ENCODE data around the gene ENTHD1.

ENTHD1 gene

DNA sequence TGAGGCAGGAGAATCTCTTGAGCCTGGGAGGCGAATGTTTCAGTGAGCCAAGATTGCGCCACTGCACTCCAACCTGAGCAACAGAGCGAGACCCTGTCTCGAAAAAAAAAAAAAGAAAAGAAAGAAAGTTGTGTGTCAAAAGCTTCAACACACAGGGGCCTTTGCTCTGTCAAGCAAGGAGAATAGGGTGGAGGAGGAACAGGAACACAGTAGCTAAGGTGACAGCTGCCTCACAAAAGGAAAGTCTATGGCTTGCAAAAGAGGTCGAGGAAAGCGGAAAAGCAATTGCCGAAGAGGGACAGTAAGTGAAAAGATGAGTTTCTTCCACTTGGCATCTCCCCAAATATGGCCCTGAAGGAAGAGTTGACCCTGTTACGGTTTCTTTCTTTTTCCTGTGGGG lies 40.2 kb upstream of the ENTHD1 start:
- Histone ChIP-seq H3K36me3 (ENCODE audit: control insufficient read depth, low read depth, low read length) (no peaks in the 10 kb centered on the region), H3K27ac (ENCODE audit: low read length) (no peak overlapping the region), H3K9me3 (ENCODE audit: control insufficient read depth, low read depth, low read length) (no peaks in the 10 kb centered on the region), H3K27me3 (ENCODE audit: control insufficient read depth, insufficient read depth, low read length) (no peaks in the 10 kb centered on the region), H3K9ac (ENCODE audit: low read length) (no peak overlapping the region), H3K4me1 (ENCODE audit: control insufficient read depth, low read depth, low read length) (peaks cover 24% of the 10 kb centered on the region), H3K4me3 (ENCODE audit: low read length) (no peak overlapping the region)

DNA sequence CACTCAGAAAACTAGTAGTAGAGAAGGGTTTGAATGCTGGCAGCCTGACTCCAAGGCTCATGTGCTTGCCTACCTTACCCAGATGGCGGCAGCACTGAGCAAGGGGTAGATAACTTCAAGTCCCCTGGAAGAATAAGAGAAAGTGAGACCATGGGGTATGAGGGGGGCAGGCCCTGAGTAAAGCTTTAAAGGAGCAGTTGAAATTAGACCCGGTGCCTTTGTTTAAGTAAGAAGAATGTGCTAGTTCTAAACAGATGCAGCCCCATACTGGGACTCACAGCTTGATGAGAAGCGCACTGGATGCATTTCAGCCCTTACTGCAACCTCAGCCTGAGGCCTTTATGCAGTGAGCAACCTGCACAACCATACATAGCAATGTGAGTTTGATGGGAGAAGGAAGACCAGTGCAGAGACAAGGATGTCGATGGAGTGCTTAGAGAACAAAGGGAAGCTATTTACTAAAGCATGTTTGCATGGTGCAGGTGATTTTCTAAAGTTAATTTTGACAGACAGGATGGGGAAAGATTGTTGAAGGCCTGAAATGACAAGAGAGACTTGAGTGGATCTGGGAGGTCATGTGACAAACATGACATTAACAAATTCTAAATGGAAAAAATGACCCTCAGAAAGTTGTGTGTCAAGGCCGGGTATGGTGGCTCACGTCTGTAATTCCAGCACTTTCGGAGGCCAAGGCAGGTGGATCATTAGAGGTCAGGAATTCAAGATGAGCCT lies 39.5 kb upstream of the ENTHD1 start:
- Histone ChIP-seq H3K9ac (ENCODE audit: low read length) (no peak overlapping the region), H3K27me3 (ENCODE audit: control insufficient read depth, insufficient read depth, low read length) (no peaks in the 10 kb centered on the region), H3K36me3 (ENCODE audit: control insufficient read depth, low read depth, low read length) (no peaks in the 10 kb centered on the region), H3K4me1 (ENCODE audit: control insufficient read depth, low read depth, low read length) (peaks cover 24% of the 10 kb centered on the region), H3K9me3 (ENCODE audit: control insufficient read depth, low read depth, low read length) (no peaks in the 10 kb centered on the region), H3K27ac (ENCODE audit: low read length) (no peak overlapping the region), H3K4me3 (ENCODE audit: low read length) (no peak overlapping the region)

DNA sequence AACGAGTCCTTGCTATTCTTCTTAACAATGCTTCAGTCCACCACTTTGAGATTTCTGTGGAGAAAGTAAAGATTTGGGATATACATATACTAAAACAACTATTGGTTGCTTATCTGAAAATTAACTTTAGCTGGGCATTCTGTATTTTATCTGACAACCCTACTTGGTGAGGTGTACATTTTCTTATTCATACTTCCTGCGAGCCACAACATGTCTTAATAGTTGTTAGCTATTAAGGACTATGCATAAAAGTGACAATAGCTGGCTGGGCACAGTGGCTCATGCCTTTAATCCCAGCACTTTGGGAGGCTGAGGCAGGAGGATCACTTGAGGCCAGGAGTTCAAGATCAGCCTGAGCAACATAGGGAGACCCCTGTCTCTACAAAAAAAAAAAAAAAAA lies 38.6 kb upstream of the ENTHD1 start:
- no peak overlapping the region for H3K27ac ChIP-seq (ENCODE audit: low read length)
- H3K4me3 ChIP-seq (ENCODE audit: low read length), result no peak overlapping the region
- peaks cover 31% of the 10 kb centered on the region for H3K4me1 ChIP-seq (ENCODE audit: control insufficient read depth, low read depth, low read length)
- H3K36me3 ChIP-seq (ENCODE audit: control insufficient read depth, low read depth, low read length), result no peaks in the 10 kb centered on the region
- no peaks in the 10 kb centered on the region for H3K9me3 ChIP-seq (ENCODE audit: control insufficient read depth, low read depth, low read length)
- no peak overlapping the region for H3K9ac ChIP-seq (ENCODE audit: low read length)
- H3K27me3 ChIP-seq (ENCODE audit: control insufficient read depth, insufficient read depth, low read length), result no peaks in the 10 kb centered on the region

DNA sequence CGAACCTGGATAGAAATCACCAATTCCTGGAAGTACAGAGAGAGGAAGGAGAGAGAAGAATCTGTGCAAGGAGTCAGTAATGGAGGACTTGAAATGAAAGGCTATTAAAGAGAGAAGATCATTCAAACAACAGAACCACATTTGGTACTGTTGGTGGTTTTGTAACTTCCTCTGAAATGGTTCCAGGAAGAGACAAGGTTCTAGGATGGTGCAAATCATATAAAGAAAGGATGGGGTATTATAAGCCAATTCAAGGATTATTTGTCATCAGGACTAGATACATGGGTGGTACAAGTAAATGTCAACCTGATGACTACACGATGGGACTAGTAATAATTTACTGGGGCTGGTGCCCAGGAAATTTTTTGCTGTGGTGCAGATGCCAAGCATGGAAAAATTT lies 37.7 kb upstream of the ENTHD1 start:
- Histone ChIP-seq H3K4me3 (ENCODE audit: low read length) (no peak overlapping the region), H3K27me3 (ENCODE audit: control insufficient read depth, insufficient read depth, low read length) (no peaks in the 10 kb centered on the region), H3K27ac (ENCODE audit: low read length) (no peak overlapping the region), H3K9me3 (ENCODE audit: control insufficient read depth, low read depth, low read length) (no peaks in the 10 kb centered on the region), H3K4me1 (ENCODE audit: control insufficient read depth, low read depth, low read length) (peaks cover 31% of the 10 kb centered on the region), H3K9ac (ENCODE audit: low read length) (no peak overlapping the region), H3K36me3 (ENCODE audit: control insufficient read depth, low read depth, low read length) (no peaks in the 10 kb centered on the region)

DNA sequence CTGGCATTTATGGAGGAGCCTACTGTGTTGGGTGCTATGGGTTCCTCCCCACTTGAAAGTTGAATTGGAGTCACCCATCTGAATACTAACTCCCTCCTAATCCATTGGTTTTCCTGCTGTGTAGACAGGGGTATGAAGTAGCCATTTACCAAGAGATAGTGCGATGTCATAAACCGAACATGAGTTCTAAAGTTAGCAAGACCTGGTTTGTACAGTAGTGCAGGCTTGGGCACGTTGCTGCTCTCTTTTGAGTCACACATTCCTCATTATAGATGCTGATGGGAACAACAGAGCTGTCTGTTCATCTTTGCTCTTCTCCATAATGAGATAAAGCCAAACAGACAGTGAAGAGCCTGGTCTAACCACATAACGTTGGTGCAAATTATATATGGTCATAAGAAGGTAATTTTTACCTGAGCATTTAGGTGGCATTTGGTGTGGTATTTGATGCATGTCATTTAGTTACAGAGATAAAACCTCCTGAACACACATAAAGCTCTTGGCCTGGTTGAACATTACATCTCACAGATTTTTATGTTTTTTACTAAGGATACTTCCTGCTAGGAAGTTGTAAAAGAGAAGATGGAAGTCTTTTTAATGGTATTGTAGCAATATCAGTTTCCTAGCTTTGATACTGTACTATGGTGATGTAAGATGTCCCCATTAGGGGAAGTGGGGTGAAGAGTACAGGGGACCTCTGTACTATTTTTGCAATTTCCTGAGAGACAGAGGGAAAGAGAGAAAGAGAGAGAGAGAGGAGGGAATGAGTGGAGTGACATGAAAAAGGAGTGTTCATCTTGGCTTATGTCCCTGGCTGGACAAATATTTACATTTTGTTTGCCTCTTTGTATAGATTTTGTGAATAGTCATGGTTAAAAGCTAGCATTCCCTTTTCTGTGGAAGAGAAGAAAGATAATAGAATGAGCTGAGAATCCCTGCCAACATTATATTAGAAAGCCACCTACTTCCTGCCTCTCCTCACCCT lies 35.3 kb upstream of the ENTHD1 start:
- Histone ChIP-seq H3K4me3 (ENCODE audit: low read length) (no peak overlapping the region), H3K9me3 (ENCODE audit: control insufficient read depth, low read depth, low read length) (no peaks in the 10 kb centered on the region), H3K27ac (ENCODE audit: low read length) (no peak overlapping the region), H3K9ac (ENCODE audit: low read length) (no peak overlapping the region), H3K27me3 (ENCODE audit: control insufficient read depth, insufficient read depth, low read length) (no peaks in the 10 kb centered on the region), H3K36me3 (ENCODE audit: control insufficient read depth, low read depth, low read length) (no peaks in the 10 kb centered on the region), H3K4me1 (ENCODE audit: control insufficient read depth, low read depth, low read length) (peaks cover 15% of the 10 kb centered on the region)

DNA sequence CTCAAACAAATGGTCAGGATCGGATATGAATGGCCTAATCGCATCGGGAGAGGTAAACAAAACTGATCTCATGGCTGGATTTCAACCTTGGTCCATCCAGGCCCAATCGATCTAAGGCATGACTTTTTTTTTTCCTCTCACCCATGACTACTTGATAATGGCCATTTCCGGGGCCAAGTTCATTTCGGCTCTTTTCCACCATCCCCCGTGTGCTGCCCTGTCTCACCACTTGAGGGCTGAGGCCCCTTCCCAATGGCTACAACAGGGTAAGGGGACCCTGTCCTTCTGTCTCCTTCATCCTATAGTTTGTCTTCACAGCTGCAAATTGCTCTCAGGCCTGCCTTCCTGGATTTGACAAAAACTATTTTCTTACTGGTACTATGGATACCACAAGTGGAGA lies 34.0 kb upstream of the ENTHD1 start:
- Histone ChIP-seq H3K36me3 (ENCODE audit: control insufficient read depth, low read depth, low read length) (no peaks in the 10 kb centered on the region), H3K4me1 (ENCODE audit: control insufficient read depth, low read depth, low read length) (peaks cover 6% of the 10 kb centered on the region), H3K4me3 (ENCODE audit: low read length) (no peak overlapping the region), H3K27me3 (ENCODE audit: control insufficient read depth, insufficient read depth, low read length) (no peaks in the 10 kb centered on the region), H3K9ac (ENCODE audit: low read length) (no peak overlapping the region), H3K9me3 (ENCODE audit: control insufficient read depth, low read depth, low read length) (no peaks in the 10 kb centered on the region), H3K27ac (ENCODE audit: low read length) (no peak overlapping the region)

DNA sequence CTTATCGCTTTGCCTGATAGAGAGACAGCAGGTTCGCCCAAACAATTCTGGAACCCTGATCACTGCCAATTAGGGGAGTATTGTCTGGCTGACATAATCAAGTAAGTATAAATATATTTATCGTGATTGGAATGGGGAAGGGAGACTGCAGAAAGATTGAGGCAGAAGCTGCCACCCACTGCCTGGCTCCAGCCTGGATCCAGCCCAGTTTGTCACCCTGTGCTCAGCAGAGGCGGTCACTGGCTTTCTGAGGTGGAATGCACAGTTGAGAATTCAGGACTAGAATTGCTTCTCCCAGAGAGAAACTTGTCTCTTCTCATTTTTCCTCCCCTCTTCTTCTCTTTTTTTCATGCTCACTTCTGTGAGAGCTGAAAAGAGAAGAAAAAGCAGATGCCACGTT lies 33.2 kb upstream of the ENTHD1 start:
- H3K27ac ChIP-seq (ENCODE audit: low read length), result no peak overlapping the region
- H3K9me3 ChIP-seq (ENCODE audit: control insufficient read depth, low read depth, low read length), result no peaks in the 10 kb centered on the region
- H3K27me3 ChIP-seq (ENCODE audit: control insufficient read depth, insufficient read depth, low read length), result no peaks in the 10 kb centered on the region

DNA sequence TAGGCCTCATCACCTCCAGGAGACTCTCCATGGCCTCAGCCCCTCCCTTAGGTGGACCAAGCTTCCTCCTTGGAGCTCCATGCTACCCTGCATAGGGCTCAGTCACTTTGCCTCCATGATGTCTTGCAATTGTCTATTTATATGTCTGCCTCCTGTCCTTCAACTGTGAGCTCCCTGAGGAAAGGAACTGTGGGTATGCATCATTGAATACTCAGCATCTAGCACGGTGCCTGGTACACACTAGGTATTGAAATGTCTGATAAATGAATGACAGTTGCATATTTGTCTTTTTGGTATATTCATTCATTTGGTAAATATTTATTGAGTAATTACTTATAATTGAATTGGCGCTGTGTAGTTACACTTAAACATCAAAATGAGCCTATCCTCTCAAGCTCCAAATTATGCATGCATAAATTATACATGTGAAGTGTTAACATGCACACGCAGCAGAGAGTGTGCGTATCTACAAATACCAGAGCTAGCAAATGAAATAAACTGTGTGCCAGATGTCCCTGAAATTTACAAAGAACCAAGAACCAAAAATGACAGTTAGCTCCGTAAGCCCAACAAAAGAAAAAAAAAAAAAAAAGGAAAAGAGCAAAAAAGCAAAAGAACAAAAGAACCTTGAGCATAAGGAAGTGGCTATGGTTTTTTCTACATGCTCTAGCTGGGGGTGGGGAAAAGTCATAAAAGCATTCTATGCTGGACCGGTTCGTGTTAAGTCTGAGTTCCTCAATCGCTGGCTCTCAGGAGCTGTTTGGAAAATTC lies 32.5 kb upstream of the ENTHD1 start:
- Histone ChIP-seq H3K4me3 (ENCODE audit: low read length) (no peak overlapping the region), H3K36me3 (ENCODE audit: control insufficient read depth, low read depth, low read length) (no peaks in the 10 kb centered on the region), H3K9me3 (ENCODE audit: control insufficient read depth, low read depth, low read length) (no peaks in the 10 kb centered on the region), H3K9ac (ENCODE audit: low read length) (no peak overlapping the region), H3K27ac (ENCODE audit: low read length) (no peak overlapping the region), H3K4me1 (ENCODE audit: control insufficient read depth, low read depth, low read length) (peaks cover 6% of the 10 kb centered on the region), H3K27me3 (ENCODE audit: control insufficient read depth, insufficient read depth, low read length) (no peaks in the 10 kb centered on the region)

More for the DNA sequence above, 33.2 kb upstream of the ENTHD1 start:
- H3K9ac ChIP-seq (ENCODE audit: low read length), result no peak overlapping the region
- H3K4me1 ChIP-seq (ENCODE audit: control insufficient read depth, low read depth, low read length), result peaks cover 6% of the 10 kb centered on the region
- no peaks in the 10 kb centered on the region for H3K36me3 ChIP-seq (ENCODE audit: control insufficient read depth, low read depth, low read length)
- H3K4me3 ChIP-seq (ENCODE audit: low read length), result no peak overlapping the region

DNA sequence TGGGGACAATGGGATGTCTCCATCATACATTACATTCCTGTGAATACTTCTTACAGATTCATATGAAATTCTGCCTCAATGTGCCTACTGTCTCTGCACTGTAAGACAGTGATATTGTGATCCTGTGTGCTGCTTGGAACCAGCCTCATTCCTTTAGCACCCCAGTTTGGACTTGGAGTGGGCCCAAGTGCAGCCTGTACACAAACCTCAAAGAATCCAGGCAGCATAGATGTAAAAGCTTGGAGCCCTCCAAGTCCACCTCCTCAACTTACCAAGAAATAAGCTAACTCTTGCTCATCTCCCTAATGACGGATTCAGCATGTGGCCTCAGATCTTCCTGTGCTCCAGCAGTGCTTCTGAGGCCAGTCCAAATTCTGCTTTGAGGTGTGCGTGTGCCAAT lies 31.7 kb upstream of the ENTHD1 start:
- no peak overlapping the region for H3K9ac ChIP-seq (ENCODE audit: low read length)
- H3K27me3 ChIP-seq (ENCODE audit: control insufficient read depth, insufficient read depth, low read length), result no peaks in the 10 kb centered on the region
- no peaks in the 10 kb centered on the region for H3K36me3 ChIP-seq (ENCODE audit: control insufficient read depth, low read depth, low read length)
- no peaks in the 10 kb centered on the region for H3K9me3 ChIP-seq (ENCODE audit: control insufficient read depth, low read depth, low read length)
- H3K4me1 ChIP-seq (ENCODE audit: control insufficient read depth, low read depth, low read length), result peaks cover 6% of the 10 kb centered on the region
- no peak overlapping the region for H3K27ac ChIP-seq (ENCODE audit: low read length)
- no peak overlapping the region for H3K4me3 ChIP-seq (ENCODE audit: low read length)

DNA sequence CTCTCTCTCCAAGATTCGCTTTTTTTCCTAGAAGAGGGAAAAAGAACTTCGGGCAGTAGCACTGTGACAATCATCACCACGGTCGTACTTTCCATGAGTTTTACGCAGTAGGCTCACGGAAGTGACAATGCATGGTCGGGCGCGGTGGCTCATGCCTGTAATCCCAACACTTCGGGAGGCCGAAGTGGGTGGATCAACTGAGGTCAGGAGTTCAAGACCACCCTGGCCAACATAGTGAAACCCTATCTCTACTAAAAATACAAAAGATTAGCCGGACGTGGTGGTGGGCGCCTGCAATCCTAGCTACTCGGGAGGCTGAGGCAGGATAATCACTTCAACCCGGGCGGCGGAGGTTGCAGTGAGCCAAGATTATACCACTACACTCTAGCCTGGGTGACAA lies 30.7 kb upstream of the ENTHD1 start:
- H3K27ac ChIP-seq (ENCODE audit: low read length), result no peak overlapping the region
- no peaks in the 10 kb centered on the region for H3K36me3 ChIP-seq (ENCODE audit: control insufficient read depth, low read depth, low read length)
- no peak overlapping the region for H3K9ac ChIP-seq (ENCODE audit: low read length)
- H3K27me3 ChIP-seq (ENCODE audit: control insufficient read depth, insufficient read depth, low read length), result no peaks in the 10 kb centered on the region
- H3K4me3 ChIP-seq (ENCODE audit: low read length), result no peak overlapping the region
- H3K9me3 ChIP-seq (ENCODE audit: control insufficient read depth, low read depth, low read length), result no peaks in the 10 kb centered on the region
- peaks cover 6% of the 10 kb centered on the region for H3K4me1 ChIP-seq (ENCODE audit: control insufficient read depth, low read depth, low read length)

DNA sequence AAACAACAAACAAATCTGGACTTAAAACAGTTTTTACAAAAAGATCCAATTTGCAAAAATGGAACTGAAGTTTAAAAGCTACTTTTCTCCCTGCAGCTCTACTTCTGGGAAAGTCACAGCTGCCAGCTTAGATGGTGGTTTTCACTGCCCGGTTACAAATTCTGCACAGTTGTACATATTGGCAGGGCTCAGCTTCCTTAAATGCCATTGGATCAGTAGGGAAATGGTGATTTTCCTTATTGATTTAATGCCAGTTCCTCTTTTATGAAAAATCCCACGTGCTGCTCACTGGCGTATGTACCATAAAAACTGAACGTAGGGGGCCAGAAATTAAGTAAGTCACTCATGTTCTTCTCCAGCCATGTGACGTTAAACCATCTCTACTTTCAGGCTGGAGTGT lies 30.1 kb upstream of the ENTHD1 start:
- no peak overlapping the region for H3K4me3 ChIP-seq (ENCODE audit: low read length)
- no peak overlapping the region for H3K27ac ChIP-seq (ENCODE audit: low read length)
- no peaks in the 10 kb centered on the region for H3K36me3 ChIP-seq (ENCODE audit: control insufficient read depth, low read depth, low read length)
- no peaks in the 10 kb centered on the region for H3K27me3 ChIP-seq (ENCODE audit: control insufficient read depth, insufficient read depth, low read length)
- no peaks in the 10 kb centered on the region for H3K9me3 ChIP-seq (ENCODE audit: control insufficient read depth, low read depth, low read length)
- H3K4me1 ChIP-seq (ENCODE audit: control insufficient read depth, low read depth, low read length), result peaks cover 6% of the 10 kb centered on the region
- H3K9ac ChIP-seq (ENCODE audit: low read length), result no peak overlapping the region

Data from iPS-18a (cell line).